ENCODE results near the gene INTS11.

GRCh38 chr1:1335283-1335682, 10.8 kb upstream of the INTS11 start:
- TF ChIP-seq POLR2A (IDR thresholded peaks at IDR 0.05) (no peak), CTCF (IDR thresholded peaks at IDR 0.05) (no peak)

All from right lobe of liver (tissue), 4 donors.